ENCODE measurements around the gene GALNT11. TPM values are rescaled to one million over a fixed set of nuclear protein-coding genes. Genes with fewer than 3 reads are reported as not detected.

The GALNT11 gene
- total RNA-seq, 1 experiment from 2014 or later: 24.1 TPM

GRCh38 chr7:152054367-152055230 is 29.1 kb downstream of the GALNT11 start:
- Histone ChIP-seq H3K4ac (ENCODE audit: low read depth, low read length) (no peak overlapping the region), H3K56ac (ENCODE audit: insufficient read length, low read depth, low read length) (no peak overlapping the region), H3K9ac (ENCODE audit: extremely low read depth, insufficient read length, low read length) (no peak overlapping the region), H2BK120ac (ENCODE audit: low read depth, low read length, poor library complexity, severe bottlenecking) (no peak overlapping the region), H3K79me1 (ENCODE audit: insufficient read depth, low read depth, low read length, poor library complexity, severe bottlenecking) (no peaks in the 10 kb centered on the region), H3K9me3 (ENCODE audit: control insufficient read depth, low read depth, low read length) (no peaks in the 10 kb centered on the region), H4K8ac (replicated peaks; ENCODE audit: insufficient read length, low read depth, low read length) (no peak overlapping the region), H2AK5ac (ENCODE audit: insufficient read length, low read length) (no peak overlapping the region), H3K27me3 (ENCODE audit: insufficient read depth, low read length) (no peaks in the 10 kb centered on the region), H3K14ac (ENCODE audit: insufficient read depth, low read length) (no peak overlapping the region), H2BK15ac (ENCODE audit: low read depth, low read length) (no peak overlapping the region), H4K91ac (ENCODE audit: insufficient read length, low read depth, low read length) (no peak overlapping the region), H3K18ac (ENCODE audit: insufficient read length, low read depth, low read length) (no peak overlapping the region), H3K23ac (ENCODE audit: insufficient read length, low read depth, low read length) (no peak overlapping the region), H3K79me2 (ENCODE audit: insufficient read depth, low read length) (peaks cover under 1% of the 10 kb centered on the region; the same call in 1 of the 2 replicates), H2AFZ (ENCODE audit: low read length) (no peak overlapping the region), H4K20me1 (ENCODE audit: control insufficient read depth, insufficient read depth, insufficient read length) (no peaks in the 10 kb centered on the region), H3K4me1 (ENCODE audit: insufficient read depth, low read length) (peaks cover 6% of the 10 kb centered on the region; the same call in 1 of the 2 replicates), H2BK12ac (ENCODE audit: insufficient read length, low read depth, low read length) (no peak overlapping the region), H3K27ac (ENCODE audit: insufficient read length, low read depth, low read length) (no peak overlapping the region), H3K23me2 (ENCODE audit: insufficient read length, low read depth, low read length, poor library complexity, severe bottlenecking) (no peaks in the 10 kb centered on the region), H2BK20ac (ENCODE audit: low read depth, low read length, poor library complexity, severe bottlenecking) (no peak overlapping the region), H3K4me2 (ENCODE audit: insufficient read depth, insufficient read length, low read length) (no peak overlapping the region), H4K5ac (ENCODE audit: insufficient read length, low read depth, low read length) (no peak overlapping the region), H3T11ph (ENCODE audit: low read length) (no peak overlapping the region), H2BK5ac (ENCODE audit: insufficient read length, low read length) (no peak overlapping the region)
- H3K27ac Mint-ChIP-seq: peak overlapping the region in 1 of 3 experiments; percentile 25; a peak in 1 of 7 replicates
- no peak for DNase-seq
- H3K4me1 Mint-ChIP-seq: peaks cover 44 to 47% of the 10 kb centered on the region in 2 experiments
- H3K9me3 Mint-ChIP-seq: no peaks in the 10 kb centered on the region
- H3K27me3 Mint-ChIP-seq (ENCODE audit: low read depth): no peaks in the 10 kb centered on the region
- WGBS (ENCODE audit: extremely low coverage, insufficient read length, low lambda C conversion rate): no CpG with 5 or more reads among the region's 8 CpGs
- H3K36me3 Mint-ChIP-seq (ENCODE audit: insufficient read depth in 1 of 3, low read depth in 3 of 3): peaks cover 0 to 6% (median 0%) of the 10 kb centered on the region in 3 experiments; a peak in 2 of 7 replicates
- H3K4me3 Mint-ChIP-seq: no peak overlapping the region
- no peak for TF ChIP-seq CTCF (conservative IDR thresholded peaks at IDR 0.05)
